LNCaP clone FGC (cell line): ENCODE data around the gene ZBED1.

Experiments used
- DNase-seq: peaks from one replicate; pipeline ENCODE4 v3.0.0-alpha.2; 2011; ENCODE audit warnings: low read depth
- H3K4me3 ChIP-seq: 2 replicates; pipeline ENCODE4 v1.5.1; 2011; ENCODE audit warnings: mild to moderate bottlenecking, low read depth, low read length, control low read depth
- TF ChIP-seq, protein P1 (sequence below): IDR thresholded peaks from 2 replicates; pipeline ENCODE4 v1.5.1; 2012; ENCODE audit warnings: mild to moderate bottlenecking; ENCODE audit not compliant: control insufficient read depth, insufficient read depth; ENCODE audit errors: extremely low read depth

The ZBED1 gene

DNA sequence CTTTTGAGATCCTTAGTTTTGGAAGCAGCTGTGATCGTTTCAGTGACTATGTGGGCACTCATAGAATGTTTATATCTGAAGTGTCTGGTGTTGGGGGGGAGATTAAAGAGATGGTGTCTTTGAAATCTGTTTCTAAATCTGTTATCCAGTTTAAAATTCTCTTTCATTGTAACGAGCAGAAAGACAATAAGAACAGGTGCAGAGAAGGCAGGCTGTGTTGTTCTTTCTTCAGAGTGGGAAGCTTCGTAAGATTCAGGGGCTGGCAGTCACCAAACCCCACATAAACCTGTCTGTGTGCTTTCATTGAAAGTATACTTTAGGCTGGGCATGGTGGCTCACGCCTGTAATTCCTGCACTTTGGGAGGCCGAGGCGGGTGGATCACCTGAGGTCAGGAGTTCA, 16.3 kb upstream of the ZBED1 start:
- TF ChIP-seq, protein P1, sequence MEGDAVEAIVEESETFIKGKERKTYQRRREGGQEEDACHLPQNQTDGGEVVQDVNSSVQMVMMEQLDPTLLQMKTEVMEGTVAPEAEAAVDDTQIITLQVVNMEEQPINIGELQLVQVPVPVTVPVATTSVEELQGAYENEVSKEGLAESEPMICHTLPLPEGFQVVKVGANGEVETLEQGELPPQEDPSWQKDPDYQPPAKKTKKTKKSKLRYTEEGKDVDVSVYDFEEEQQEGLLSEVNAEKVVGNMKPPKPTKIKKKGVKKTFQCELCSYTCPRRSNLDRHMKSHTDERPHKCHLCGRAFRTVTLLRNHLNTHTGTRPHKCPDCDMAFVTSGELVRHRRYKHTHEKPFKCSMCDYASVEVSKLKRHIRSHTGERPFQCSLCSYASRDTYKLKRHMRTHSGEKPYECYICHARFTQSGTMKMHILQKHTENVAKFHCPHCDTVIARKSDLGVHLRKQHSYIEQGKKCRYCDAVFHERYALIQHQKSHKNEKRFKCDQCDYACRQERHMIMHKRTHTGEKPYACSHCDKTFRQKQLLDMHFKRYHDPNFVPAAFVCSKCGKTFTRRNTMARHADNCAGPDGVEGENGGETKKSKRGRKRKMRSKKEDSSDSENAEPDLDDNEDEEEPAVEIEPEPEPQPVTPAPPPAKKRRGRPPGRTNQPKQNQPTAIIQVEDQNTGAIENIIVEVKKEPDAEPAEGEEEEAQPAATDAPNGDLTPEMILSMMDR: no peak
- no peak overlapping the region for H3K4me3 ChIP-seq

DNA sequence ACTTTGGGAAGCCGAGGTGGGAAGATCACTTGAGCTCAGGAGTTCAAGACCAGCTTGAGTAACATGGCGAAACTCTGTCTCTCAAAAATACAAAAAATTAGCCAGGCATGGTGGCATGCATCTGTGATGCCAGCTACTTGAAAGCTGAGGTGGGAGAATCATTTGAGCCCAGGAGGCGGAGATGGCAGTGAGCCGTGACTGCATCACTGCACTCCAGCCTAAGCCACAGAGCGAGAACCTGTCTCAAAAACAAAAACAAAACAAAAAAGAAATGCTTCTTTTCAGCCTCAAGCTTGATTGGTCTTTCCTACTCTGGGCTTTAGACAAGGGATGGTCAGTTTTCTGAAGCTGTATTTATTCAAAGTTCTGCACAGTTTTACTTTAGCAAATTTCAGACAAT, 15.8 kb upstream of the ZBED1 start:
- TF ChIP-seq, protein P1: no peak
- no peak overlapping the region for H3K4me3 ChIP-seq
- DNase-seq: no peak

More for the DNA sequence above, 16.3 kb upstream of the ZBED1 start:
- no peak for DNase-seq

DNA sequence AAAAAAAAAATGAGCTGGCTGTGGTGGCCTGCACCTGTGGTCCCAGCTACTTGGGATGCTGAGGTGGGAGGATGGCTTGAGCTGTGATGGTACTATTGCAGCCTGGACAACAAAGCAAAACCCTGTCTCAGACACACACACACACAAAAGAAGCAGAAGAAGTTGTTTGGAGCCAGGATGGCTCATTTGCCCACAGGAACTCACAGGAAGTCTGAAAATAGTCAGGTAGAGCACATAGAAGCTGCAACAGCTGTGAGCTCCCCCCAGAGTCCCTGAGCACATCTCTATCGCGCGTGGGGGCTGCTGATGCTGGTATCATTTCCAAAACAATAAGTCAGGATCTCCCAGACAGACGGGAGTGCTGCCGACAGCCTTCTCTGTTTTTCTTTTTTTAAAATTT, 13.4 kb upstream of the ZBED1 start:
- H3K4me3 ChIP-seq: no peak overlapping the region
- TF ChIP-seq, protein P1: no peak
- no peak for DNase-seq

- TF ChIP-seq, protein P1: no peak
- no peak overlapping the region for H3K4me3 ChIP-seq
- DNase-seq: no peak
These were observed 12.4 kb upstream of the ZBED1 start for GRCh38 chrX:2513121-2513664.

GRCh38 chrX:2512501-2512900, 11.7 kb upstream of the ZBED1 start:
- no peak overlapping the region for H3K4me3 ChIP-seq
- TF ChIP-seq, protein P1: no peak
- no peak for DNase-seq

DNA sequence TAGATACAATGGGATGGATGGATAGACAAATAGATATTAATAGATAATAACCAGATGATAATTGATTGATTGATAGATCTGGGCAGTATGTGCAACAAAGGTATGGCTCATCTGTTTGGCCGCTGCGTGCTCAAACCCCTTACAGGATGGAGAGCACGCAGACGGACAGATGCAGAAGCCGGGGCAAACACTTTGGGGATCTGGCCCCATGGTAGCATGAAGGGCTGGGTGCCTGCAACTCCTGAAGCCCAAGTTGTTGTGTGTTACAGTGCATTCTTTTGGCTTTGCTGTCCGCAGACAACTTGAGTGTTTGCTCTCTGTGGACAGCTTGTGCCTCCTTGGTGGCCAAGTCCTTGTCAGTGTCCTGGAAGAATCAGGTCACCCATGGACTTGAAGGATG, 10.6 kb upstream of the ZBED1 start:
- no peak for DNase-seq
- H3K4me3 ChIP-seq: no peak overlapping the region
- TF ChIP-seq, protein P1: no peak

DNA sequence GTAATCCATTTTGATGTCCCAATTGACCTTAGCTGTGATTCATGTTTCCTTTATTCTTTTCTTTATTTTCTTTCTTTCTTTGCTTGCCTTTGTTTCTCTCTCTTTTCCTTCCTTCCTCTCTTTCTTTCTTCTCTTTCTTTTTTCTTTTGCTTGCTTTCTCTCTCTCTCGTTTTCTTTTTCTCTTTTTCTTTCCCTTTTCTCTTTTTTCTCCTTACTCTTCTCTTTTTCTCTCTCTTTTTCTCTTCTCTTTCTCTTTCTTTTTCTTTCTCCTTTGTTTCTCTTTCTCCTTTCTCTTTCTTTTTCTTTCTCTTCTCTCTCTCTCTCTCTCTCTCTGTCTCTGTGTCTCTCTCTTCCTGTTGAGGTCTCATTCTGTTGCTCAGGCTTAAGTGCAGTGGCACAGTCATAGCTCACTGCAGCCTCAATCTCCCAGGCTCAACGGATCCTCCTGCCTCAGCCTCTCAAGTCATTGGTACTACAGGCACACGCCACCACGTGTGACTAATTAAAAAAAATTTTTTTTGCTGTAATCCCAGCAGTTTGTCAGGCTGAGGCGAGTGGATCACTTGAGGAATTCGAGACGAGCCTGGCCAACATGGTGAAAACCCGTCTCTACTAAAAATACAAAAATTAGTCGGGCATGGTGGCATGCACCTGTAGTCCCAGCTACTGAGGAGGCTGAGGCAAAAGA, 8.0 kb upstream of the ZBED1 start:
- no peak for DNase-seq
- no peak overlapping the region for H3K4me3 ChIP-seq
- TF ChIP-seq, protein P1: no peak
